ENCODE data around the gene DAB2. TPM values are rescaled to one million over a fixed set of nuclear protein-coding genes. Genes with fewer than 3 reads are reported as not detected.

Gene DAB2
- polyA plus RNA-seq, 1 donor (not counting 4 experiments of a cell fraction or from before 2014, with no cell fraction given): 10.4 TPM

DNA sequence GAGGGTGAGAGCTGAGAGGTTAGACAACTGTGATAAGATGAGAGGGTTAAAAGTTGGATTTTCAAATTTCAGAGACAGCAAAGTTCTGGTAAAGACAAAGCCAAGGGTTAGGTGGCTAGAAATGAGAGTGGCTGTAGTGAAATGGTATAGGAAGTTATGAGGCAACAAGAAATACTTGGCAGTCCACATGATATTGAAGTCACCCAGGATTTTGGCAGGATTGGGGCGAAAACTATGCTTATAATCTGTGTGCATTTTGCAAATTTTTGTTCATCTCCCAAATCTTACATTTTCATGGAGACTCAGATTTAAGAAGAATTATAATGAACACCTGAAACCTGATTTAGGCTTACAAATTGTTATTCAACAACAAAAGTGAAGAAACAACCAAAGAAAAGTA lies 96.0 kb downstream of the DAB2 start:
- Histone ChIP-seq H3K79me2 (ENCODE audit: control insufficient read depth, insufficient read depth, low read length) (no peaks in the 10 kb centered on the region), H2AFZ (ENCODE audit: control insufficient read depth, low read length) (no peak overlapping the region), H3K9me1 (ENCODE audit: control insufficient read depth, extremely low read depth, insufficient read depth, low read length) (no peaks in the 10 kb centered on the region), H3K4me3 (ENCODE audit: control insufficient read depth in 2 of 3, extremely low read depth in 1 of 3, insufficient read depth in 2 of 3, low read depth in 1 of 3, low read length in 3 of 3) (no peak overlapping the region), H3K9me3 (ENCODE audit: control insufficient read depth, low read depth, low read length) (no peaks in the 10 kb centered on the region), H3K4me2 (ENCODE audit: control insufficient read depth, extremely low read depth, insufficient read depth, low read depth, low read length) (no peak overlapping the region), H3K27me3 (ENCODE audit: control insufficient read depth, extremely low read depth, insufficient read depth, low read length) (no peaks in the 10 kb centered on the region), H3K4me1 (ENCODE audit: control insufficient read depth, extremely low read depth, insufficient read depth, low read length) (no peaks in the 10 kb centered on the region), H3K27ac (ENCODE audit: control insufficient read depth, insufficient read depth, low read length) (no peak overlapping the region), H4K20me1 (ENCODE audit: control insufficient read depth, extremely low read depth, insufficient read depth, low read length) (no peaks in the 10 kb centered on the region), H3K9ac (ENCODE audit: control insufficient read depth, extremely low read depth, insufficient read depth, low read length) (no peak overlapping the region), H3K36me3 (ENCODE audit: control insufficient read depth in 2 of 2, extremely low read depth in 1 of 2, insufficient read depth in 2 of 2, low read length in 2 of 2) (no peaks in the 10 kb centered on the region)
- dilution Hi-C loops (cut with MboI; ENCODE audit: extremely low pct_ligation_motif_present, low sequenced_read_pairs): no loop called here
- DNase-seq (ENCODE audit: low read depth, low spot score) (no peak), FAIRE-seq (no peak)
- no peak for TF ChIP-seq EZH2 (IDR thresholded peaks at IDR 0.05; ENCODE audit: low read length)
- TF ChIP-seq, protein P1, sequence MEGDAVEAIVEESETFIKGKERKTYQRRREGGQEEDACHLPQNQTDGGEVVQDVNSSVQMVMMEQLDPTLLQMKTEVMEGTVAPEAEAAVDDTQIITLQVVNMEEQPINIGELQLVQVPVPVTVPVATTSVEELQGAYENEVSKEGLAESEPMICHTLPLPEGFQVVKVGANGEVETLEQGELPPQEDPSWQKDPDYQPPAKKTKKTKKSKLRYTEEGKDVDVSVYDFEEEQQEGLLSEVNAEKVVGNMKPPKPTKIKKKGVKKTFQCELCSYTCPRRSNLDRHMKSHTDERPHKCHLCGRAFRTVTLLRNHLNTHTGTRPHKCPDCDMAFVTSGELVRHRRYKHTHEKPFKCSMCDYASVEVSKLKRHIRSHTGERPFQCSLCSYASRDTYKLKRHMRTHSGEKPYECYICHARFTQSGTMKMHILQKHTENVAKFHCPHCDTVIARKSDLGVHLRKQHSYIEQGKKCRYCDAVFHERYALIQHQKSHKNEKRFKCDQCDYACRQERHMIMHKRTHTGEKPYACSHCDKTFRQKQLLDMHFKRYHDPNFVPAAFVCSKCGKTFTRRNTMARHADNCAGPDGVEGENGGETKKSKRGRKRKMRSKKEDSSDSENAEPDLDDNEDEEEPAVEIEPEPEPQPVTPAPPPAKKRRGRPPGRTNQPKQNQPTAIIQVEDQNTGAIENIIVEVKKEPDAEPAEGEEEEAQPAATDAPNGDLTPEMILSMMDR (optimal IDR thresholded peaks at IDR 0.05 in 1 of 3, IDR thresholded peaks at IDR 0.05 in 1 of 3, conservative IDR thresholded peaks at IDR 0.05 in 1 of 3; ENCODE audit: extremely low read depth in 1 of 3, insufficient read depth in 2 of 3, low read length in 3 of 3): no peak

DNA sequence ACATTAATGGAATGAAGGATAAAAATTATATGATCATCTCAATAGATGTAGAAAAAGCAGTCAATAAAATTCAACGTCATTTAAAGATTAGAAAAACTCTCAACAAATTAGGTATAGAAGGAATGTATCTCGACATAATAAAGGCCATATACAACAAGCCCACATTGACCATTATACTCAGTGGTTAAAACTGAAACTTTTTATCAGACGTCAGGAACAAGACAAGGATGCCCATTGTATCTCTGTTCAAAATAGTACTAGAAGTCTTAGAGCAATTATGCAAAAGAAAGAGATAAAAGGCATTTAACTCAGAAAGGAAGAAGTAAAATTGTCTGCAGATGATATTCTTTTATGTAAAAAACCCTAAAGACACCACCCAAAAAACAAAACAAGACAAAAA lies 101.2 kb downstream of the DAB2 start:
- TF ChIP-seq, protein P1 (optimal IDR thresholded peaks at IDR 0.05 in 1 of 3, IDR thresholded peaks at IDR 0.05 in 1 of 3, conservative IDR thresholded peaks at IDR 0.05 in 1 of 3; ENCODE audit: extremely low read depth in 1 of 3, insufficient read depth in 2 of 3, low read length in 3 of 3): no peak
- no peak for TF ChIP-seq EZH2 (IDR thresholded peaks at IDR 0.05; ENCODE audit: low read length)
- Histone ChIP-seq H3K36me3 (ENCODE audit: control insufficient read depth in 2 of 2, extremely low read depth in 1 of 2, insufficient read depth in 2 of 2, low read length in 2 of 2) (no peaks in the 10 kb centered on the region), H3K9ac (ENCODE audit: control insufficient read depth, extremely low read depth, insufficient read depth, low read length) (no peak overlapping the region), H3K4me2 (ENCODE audit: control insufficient read depth, extremely low read depth, insufficient read depth, low read depth, low read length) (no peak overlapping the region), H3K4me3 (ENCODE audit: control insufficient read depth in 2 of 3, extremely low read depth in 1 of 3, insufficient read depth in 2 of 3, low read depth in 1 of 3, low read length in 3 of 3) (no peak overlapping the region), H2AFZ (ENCODE audit: control insufficient read depth, low read length) (no peak overlapping the region), H3K27me3 (ENCODE audit: control insufficient read depth, extremely low read depth, insufficient read depth, low read length) (no peaks in the 10 kb centered on the region), H3K4me1 (ENCODE audit: control insufficient read depth, extremely low read depth, insufficient read depth, low read length) (no peaks in the 10 kb centered on the region), H3K9me3 (ENCODE audit: control insufficient read depth, low read depth, low read length) (no peaks in the 10 kb centered on the region), H3K79me2 (ENCODE audit: control insufficient read depth, insufficient read depth, low read length) (no peaks in the 10 kb centered on the region), H4K20me1 (ENCODE audit: control insufficient read depth, extremely low read depth, insufficient read depth, low read length) (no peaks in the 10 kb centered on the region), H3K9me1 (ENCODE audit: control insufficient read depth, extremely low read depth, insufficient read depth, low read length) (no peaks in the 10 kb centered on the region), H3K27ac (ENCODE audit: control insufficient read depth, insufficient read depth, low read length) (no peak overlapping the region)
- DNase-seq (ENCODE audit: low read depth, low spot score) (no peak), FAIRE-seq (no peak)
- dilution Hi-C loops (cut with MboI; ENCODE audit: extremely low pct_ligation_motif_present, low sequenced_read_pairs): no loop called here

Other genes starting within 250 kb of the DAB2 start
- 0.29 to 1.0 TPM (median 0.56 TPM) in 3 replicates for gene FYB1, start 205.4 kb downstream of the DAB2 start, polyA plus RNA-seq
- gene C9, start 60.5 kb downstream of the DAB2 start, polyA plus RNA-seq: 0.04 TPM in 1 of 3 replicates, not detected in the others